WTC11 (cell line): ENCODE measurements around the gene SLC17A4. TPM values are rescaled to one million over a fixed set of nuclear protein-coding genes. Genes with fewer than 3 reads are reported as not detected.

Experiments
- ATAC-seq: fragments of 200-7000 bp; cut with Tn5 transposase; 2 replicates; pipeline ENCODE4 v1.10.0; 2021; ENCODE audit warnings: mild to moderate bottlenecking, moderate library complexity
- CTCF ChIA-PET: fragments of 300-600 bp; sonication (Branson Sonifier 250); formaldehyde crosslinking; loops from one replicate; lab custom pipeline; 2021; ENCODE audit warnings: antibody characterized with exemption; lab: Charles Lee
- POLR2A ChIA-PET: fragments of 350-600 bp; sonication (Branson Sonifier 250); formaldehyde crosslinking; loops from one replicate; lab custom pipeline; 2021; ENCODE audit warnings: antibody characterized with exemption; lab: Charles Lee
- DNase-seq: peaks from one replicate; pipeline ENCODE4 v3.0.0; 2021; ENCODE audit warnings: low spot score
- H3K27ac Mint-ChIP-seq: 2 replicates; pipeline ENCODE4 v1.8.0; 2021; ENCODE audit warnings: mixed read lengths
- H3K27me3 Mint-ChIP-seq: 2 replicates; pipeline ENCODE4 v1.8.0; 2021; ENCODE audit warnings: low read depth, mild to moderate bottlenecking, moderate library complexity, mixed read lengths
- H3K36me3 Mint-ChIP-seq: 2 replicates; pipeline ENCODE4 v1.8.0; 2021; ENCODE audit warnings: mixed read lengths
- H3K4me1 Mint-ChIP-seq: 2 replicates; pipeline ENCODE4 v1.8.0; 2022; ENCODE audit warnings: mixed read lengths
- H3K4me3 Mint-ChIP-seq: 2 replicates; pipeline ENCODE4 v1.8.0; 2021; ENCODE audit warnings: mild to moderate bottlenecking, moderate library complexity, mixed read lengths
- H3K9me3 Mint-ChIP-seq: 2 replicates; pipeline ENCODE4 v1.8.0; 2021; ENCODE audit warnings: mixed read lengths
- ATF6 ChIP-seq: sonication (generic); formaldehyde crosslinking; IDR thresholded peaks from 2 replicates; pipeline ENCODE4 v1.8.1; 2023; ENCODE audit warnings: mild to moderate bottlenecking, missing genetic modification reagents
- CBFB ChIP-seq: sonication (generic); formaldehyde crosslinking; IDR thresholded peaks from 2 replicates; pipeline ENCODE4 v1.8.1; 2022; ENCODE audit warnings: mild to moderate bottlenecking, low read depth, missing genetic modification reagents
- CREM ChIP-seq: sonication (generic); formaldehyde crosslinking; IDR thresholded peaks from 2 replicates; pipeline ENCODE4 v1.8.1; 2022; ENCODE audit warnings: mild to moderate bottlenecking, missing genetic modification reagents, moderate library complexity
- EMX1 ChIP-seq: fragments of 250-450 bp; sonication (Bioruptor Pico); IDR thresholded peaks from 2 replicates; pipeline ENCODE4 v1.8.0; 2021; ENCODE audit warnings: mild to moderate bottlenecking
- ERG ChIP-seq: fragments of 250-450 bp; sonication (Bioruptor Pico); IDR thresholded peaks from 2 replicates; pipeline ENCODE4 v1.8.0; 2021; ENCODE audit warnings: mild to moderate bottlenecking
- FOXJ3 ChIP-seq: sonication (generic); formaldehyde crosslinking; IDR thresholded peaks from 2 replicates; pipeline ENCODE4 v1.9.0; 2021; ENCODE audit warnings: missing genetic modification reagents, mild to moderate bottlenecking, borderline replicate concordance
- GABPB1 ChIP-seq: sonication (generic); formaldehyde crosslinking; IDR thresholded peaks from 2 replicates; pipeline ENCODE4 v1.8.1; 2023; ENCODE audit warnings: mild to moderate bottlenecking, missing genetic modification reagents
- GRHL2 ChIP-seq: fragments of 250-450 bp; sonication (Bioruptor Pico); IDR thresholded peaks from 2 replicates; pipeline ENCODE4 v1.8.0; 2022; ENCODE audit warnings: mild to moderate bottlenecking, moderate library complexity; ENCODE audit not compliant: insufficient replicate concordance, severe bottlenecking
- MAX ChIP-seq: sonication (generic); formaldehyde crosslinking; IDR thresholded peaks from 2 replicates; pipeline ENCODE4 v1.8.0; 2022; ENCODE audit warnings: mild to moderate bottlenecking, missing genetic modification reagents
- MXD4 ChIP-seq: fragments of 250-450 bp; sonication (Bioruptor Pico); IDR thresholded peaks from 2 replicates; pipeline ENCODE4 v1.8.0; 2021; ENCODE audit warnings: mild to moderate bottlenecking, moderate library complexity, borderline replicate concordance
- NFATC4 ChIP-seq: fragments of 250-450 bp; sonication (Bioruptor Pico); IDR thresholded peaks from 2 replicates; pipeline ENCODE4 v1.9.0; 2021; ENCODE audit warnings: mild to moderate bottlenecking
- NFYB ChIP-seq: sonication (generic); formaldehyde crosslinking; conservative IDR thresholded peaks from 2 replicates; pipeline ENCODE4 v1.8.0; 2022; ENCODE audit warnings: low read depth, missing genetic modification reagents
- NR3C1 ChIP-seq: sonication (generic); formaldehyde crosslinking; conservative IDR thresholded peaks from 2 replicates; pipeline ENCODE4 v1.8.1; 2023; ENCODE audit warnings: low read depth, mild to moderate bottlenecking, missing genetic modification reagents
- RELA ChIP-seq: sonication (generic); formaldehyde crosslinking; IDR thresholded peaks from 2 replicates; pipeline ENCODE4 v1.8.1; 2022; ENCODE audit warnings: missing genetic modification reagents, mild to moderate bottlenecking, borderline replicate concordance
- SMAD3 ChIP-seq: sonication (generic); formaldehyde crosslinking; IDR thresholded peaks from 2 replicates; pipeline ENCODE4 v1.8.0; 2022; ENCODE audit warnings: missing genetic modification reagents, mild to moderate bottlenecking, borderline replicate concordance
- SP1 ChIP-seq: sonication (generic); formaldehyde crosslinking; conservative IDR thresholded peaks from 2 replicates; pipeline ENCODE4 v1.8.1; 2022; ENCODE audit warnings: missing genetic modification reagents
- STAT6 ChIP-seq: sonication (generic); formaldehyde crosslinking; conservative IDR thresholded peaks from 2 replicates; pipeline ENCODE4 v1.8.1; 2023; ENCODE audit warnings: mild to moderate bottlenecking, low read depth, missing genetic modification reagents, moderate library complexity
- TP53 ChIP-seq: sonication (generic); formaldehyde crosslinking; IDR thresholded peaks from 2 replicates; pipeline ENCODE4 v1.8.1; 2023; ENCODE audit warnings: mild to moderate bottlenecking, missing genetic modification reagents
- ZNF263 ChIP-seq: sonication (generic); formaldehyde crosslinking; IDR thresholded peaks from 2 replicates; pipeline ENCODE4 v1.8.1; 2022; ENCODE audit warnings: low read depth, mild to moderate bottlenecking, moderate library complexity, missing genetic modification reagents
- ZNF396 ChIP-seq: fragments of 250-450 bp; sonication (Bioruptor Pico); IDR thresholded peaks from 2 replicates; pipeline ENCODE4 v1.8.0; 2021; ENCODE audit warnings: mild to moderate bottlenecking, moderate library complexity, borderline replicate concordance
- ZNF425 ChIP-seq: fragments of 250-450 bp; sonication (Bioruptor Pico); conservative IDR thresholded peaks from 2 replicates; pipeline ENCODE4 v1.9.0; 2021; ENCODE audit warnings: mild to moderate bottlenecking
- ZNF532 ChIP-seq: fragments of 250-450 bp; sonication (Bioruptor Pico); IDR thresholded peaks from 2 replicates; pipeline ENCODE4 v1.9.0; 2021; ENCODE audit warnings: mild to moderate bottlenecking, borderline replicate concordance
- ZSCAN18 ChIP-seq: fragments of 250-450 bp; sonication (Bioruptor Pico); IDR thresholded peaks from 2 replicates; pipeline ENCODE4 v2.1.2; 2022; ENCODE audit warnings: mild to moderate bottlenecking, moderate library complexity
- total RNA-seq: library from RNA; stranded (reverse); gene quantifications from 3 replicates; pipeline ENCODE4 v1.2.3, GENCODE V29; 2021

Gene SLC17A4
- total RNA-seq, 1 experiment from 2014 or later: not detected

GRCh38 chr6:25747477-25747876, 7.1 kb upstream of the SLC17A4 start:
- H3K4me3 Mint-ChIP-seq: no peak overlapping the region
- no peak for ATAC-seq
- no peak for TF ChIP-seq EMX1
- TF ChIP-seq SMAD3 (CRISPR knock-in tag): no peak
- TF ChIP-seq NFATC4 (CRISPR knock-in tag): no peak
- no peak for TF ChIP-seq CBFB (CRISPR knock-in tag)
- TF ChIP-seq ZNF396 (CRISPR knock-in tag): no peak
- no peak for TF ChIP-seq ERG (CRISPR knock-in tag)
- TF ChIP-seq GABPB1 (CRISPR knock-in tag): no peak
- no peak for TF ChIP-seq ATF6 (CRISPR knock-in tag)
- TF ChIP-seq MAX (CRISPR knock-in tag): no peak
- no peak for TF ChIP-seq RELA
- TF ChIP-seq GRHL2: no peak
- no peak for TF ChIP-seq ZNF532 (CRISPR knock-in tag)
- TF ChIP-seq TP53 (CRISPR knock-in tag): no peak
- TF ChIP-seq ZNF263: no peak
- no peak for TF ChIP-seq FOXJ3 (CRISPR knock-in tag)
- TF ChIP-seq MXD4: no peak
- no peak for TF ChIP-seq SP1 (CRISPR knock-in tag)
- TF ChIP-seq NFYB (CRISPR knock-in tag): no peak
- CTCF ChIA-PET: interaction anchor here (0.8 to 1.3 kb wide), 3 partner anchors 15 to 134 kb away, joined by 3 to 4 read pairs (median 4); no protein-coding TSS in a partner anchor
- no peak for DNase-seq
- POLR2A ChIA-PET: no interaction called here
- no peaks in the 10 kb centered on the region for H3K9me3 Mint-ChIP-seq
- H3K27ac Mint-ChIP-seq: no peak overlapping the region
- H3K36me3 Mint-ChIP-seq: no peaks in the 10 kb centered on the region
- no peaks in the 10 kb centered on the region for H3K4me1 Mint-ChIP-seq
- no peaks in the 10 kb centered on the region for H3K27me3 Mint-ChIP-seq

- H3K36me3 Mint-ChIP-seq: no peaks in the 10 kb centered on the region
- no peak for DNase-seq
- no peak overlapping the region for H3K27ac Mint-ChIP-seq
- no peaks in the 10 kb centered on the region for H3K4me1 Mint-ChIP-seq
- no peaks in the 10 kb centered on the region for H3K9me3 Mint-ChIP-seq
- CTCF ChIA-PET: interaction anchor here (1.3 kb wide), 1 partner anchor 15 kb away, joined by 4 read pairs; no protein-coding TSS in a partner anchor
- H3K4me3 Mint-ChIP-seq: no peak overlapping the region
- POLR2A ChIA-PET: no interaction called here
- no peak for ATAC-seq
- H3K27me3 Mint-ChIP-seq: no peaks in the 10 kb centered on the region
- TF ChIP-seq ZNF425 (CRISPR knock-in tag) (no peak), CREM (CRISPR knock-in tag) (no peak), NR3C1 (no peak), ZSCAN18 (no peak), SMAD3 (CRISPR knock-in tag) (no peak), STAT6 (no peak)
These were observed 6.5 kb upstream of the SLC17A4 start for GRCh38 chr6:25748049-25748448.
